NCI-H1105 (cell line): ENCODE results near the gene SAMHD1.
"Not testable (repeated sequence)": the region's sequence is repeated elsewhere in the genome, so short reads cannot be mapped to it uniquely, and the experiment has no call there.

Experiments
- DNase-seq: peaks from one replicate; lab custom pipeline; 2025; lab: John Stamatoyannopoulos, UW

The SAMHD1 gene

DNA sequence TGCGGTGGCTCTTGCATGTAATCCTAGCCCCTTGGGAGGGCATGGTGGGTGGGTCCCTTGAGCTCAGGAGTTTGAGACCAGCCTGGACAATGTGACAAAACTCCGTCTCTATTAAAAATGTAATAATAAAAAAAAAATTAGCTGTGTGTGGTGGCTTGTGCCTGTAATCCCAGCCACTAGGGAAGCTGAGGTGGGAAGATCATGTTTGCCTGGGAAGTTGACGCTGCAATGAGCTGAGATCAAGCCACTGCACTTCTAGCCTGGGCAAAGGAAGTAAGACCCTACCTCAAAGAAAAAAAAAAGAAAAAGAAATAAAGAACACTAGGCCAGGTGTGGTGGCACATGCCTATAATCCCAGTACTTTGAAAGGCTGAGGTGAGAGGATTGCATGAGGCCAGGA is 4.5 kb upstream of the SAMHD1 start:
- DNase-seq, result no peak

DNA sequence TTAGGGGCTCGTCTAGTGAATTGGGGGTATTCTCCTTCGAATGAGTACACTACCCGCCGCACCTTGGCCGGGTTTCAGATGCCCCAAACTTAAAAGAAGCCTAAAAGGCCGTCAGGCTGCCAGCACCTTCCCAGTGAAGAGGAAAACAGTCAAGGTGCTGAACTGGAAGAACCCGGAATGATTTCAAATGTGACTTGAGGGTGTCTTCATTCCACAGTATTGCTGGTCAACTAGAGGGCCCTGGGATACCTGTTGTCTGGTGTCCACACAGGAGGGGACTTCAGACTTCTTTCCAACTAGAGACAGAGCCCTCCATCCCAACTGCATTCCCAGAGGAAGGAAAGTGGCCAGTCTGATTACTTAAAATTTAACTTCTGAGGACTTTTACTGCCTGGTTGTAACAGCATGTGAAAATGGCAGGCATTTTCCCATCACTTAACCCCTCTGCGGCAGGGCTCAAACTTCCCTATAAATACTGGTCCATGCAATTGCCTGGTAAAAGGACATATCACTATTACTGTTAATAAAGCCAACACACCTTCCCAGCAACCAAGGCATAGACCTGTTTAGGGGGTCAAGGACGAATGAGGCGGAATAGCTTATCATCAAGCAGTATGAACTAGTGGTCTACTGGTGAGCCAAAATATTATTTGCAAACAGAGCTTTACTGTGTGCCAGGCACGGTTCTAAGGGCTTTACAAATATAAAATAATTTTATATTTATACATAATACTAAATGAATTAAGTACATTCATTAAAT is 651 bp upstream of the SAMHD1 start:
- DNase-seq, result no peak

DNA sequence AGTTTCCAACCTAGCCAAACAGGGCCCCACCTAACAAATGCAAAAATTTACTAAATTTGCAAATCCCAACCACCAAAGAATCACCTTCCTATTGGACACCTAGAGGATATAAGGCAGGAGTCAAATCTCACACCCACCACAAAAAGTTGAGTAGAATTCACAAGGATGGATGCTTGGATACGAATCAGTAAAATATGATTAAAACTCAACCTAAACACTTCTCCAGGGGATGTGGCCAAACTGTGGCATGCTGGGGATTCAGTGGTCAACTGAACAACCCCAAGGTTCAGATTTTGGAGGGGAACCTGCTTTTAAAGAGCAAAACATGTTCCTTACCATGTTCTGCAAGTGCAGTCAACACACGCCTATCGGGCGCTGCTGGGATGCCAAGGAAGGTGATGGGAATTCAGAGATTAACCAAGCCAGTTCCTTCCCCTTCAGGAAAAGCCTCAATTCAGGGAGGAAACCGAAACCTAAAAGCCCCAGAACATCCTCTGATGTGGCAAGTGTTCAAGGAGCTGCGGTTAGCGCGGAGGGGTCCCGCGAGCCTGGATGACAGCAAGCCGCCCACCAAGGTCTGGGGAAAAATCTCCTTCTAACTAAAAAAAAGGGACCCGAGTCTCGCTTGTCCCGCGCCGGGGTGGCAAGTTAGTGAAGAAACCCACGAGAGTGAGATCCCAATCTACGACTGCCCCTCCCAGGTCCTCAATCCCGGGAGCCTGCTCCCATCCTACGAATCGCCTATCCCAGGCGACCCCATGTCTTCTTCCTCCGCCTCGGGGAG is 902 bp downstream of the SAMHD1 start:
- DNase-seq, result no peak

DNA sequence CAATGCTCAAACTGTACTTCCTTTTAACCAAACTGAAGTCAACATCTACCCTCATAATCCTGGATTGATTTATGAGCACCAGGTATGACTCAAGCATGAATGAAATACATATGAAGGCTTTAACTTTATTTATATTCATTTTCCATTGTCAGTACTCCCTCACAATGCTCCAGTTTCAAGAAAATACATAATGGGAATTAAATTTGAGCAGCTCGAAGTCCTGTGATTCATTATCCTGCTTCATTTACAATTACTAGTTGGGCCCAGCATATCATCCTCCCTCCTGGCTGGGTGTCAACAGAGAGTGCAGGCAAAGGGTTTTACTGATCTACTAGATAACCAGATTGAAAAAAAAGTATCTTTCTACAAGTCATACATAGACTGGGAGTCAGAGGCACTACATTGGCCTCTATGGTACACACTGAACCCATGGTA is 10.1 kb downstream of the SAMHD1 start:
- DNase-seq, result no peak

DNA sequence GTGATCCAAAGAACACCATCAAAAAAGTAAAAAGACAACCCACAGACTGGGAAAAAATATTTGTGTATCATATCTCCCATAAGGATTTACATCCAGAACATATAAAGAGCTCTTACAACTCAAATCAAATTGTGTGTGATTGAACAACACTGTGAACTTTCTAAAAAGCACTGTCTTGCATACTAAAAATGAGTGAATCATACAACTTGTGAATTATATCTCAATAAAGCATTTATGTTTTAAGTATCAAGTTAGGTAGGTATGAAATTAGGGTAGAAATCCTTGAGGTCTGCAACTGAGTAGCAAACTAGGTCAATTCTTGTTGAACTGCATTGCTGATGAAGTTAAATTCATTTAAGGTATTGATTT is 14.1 kb downstream of the SAMHD1 start:
- DNase-seq, result no peak

DNA sequence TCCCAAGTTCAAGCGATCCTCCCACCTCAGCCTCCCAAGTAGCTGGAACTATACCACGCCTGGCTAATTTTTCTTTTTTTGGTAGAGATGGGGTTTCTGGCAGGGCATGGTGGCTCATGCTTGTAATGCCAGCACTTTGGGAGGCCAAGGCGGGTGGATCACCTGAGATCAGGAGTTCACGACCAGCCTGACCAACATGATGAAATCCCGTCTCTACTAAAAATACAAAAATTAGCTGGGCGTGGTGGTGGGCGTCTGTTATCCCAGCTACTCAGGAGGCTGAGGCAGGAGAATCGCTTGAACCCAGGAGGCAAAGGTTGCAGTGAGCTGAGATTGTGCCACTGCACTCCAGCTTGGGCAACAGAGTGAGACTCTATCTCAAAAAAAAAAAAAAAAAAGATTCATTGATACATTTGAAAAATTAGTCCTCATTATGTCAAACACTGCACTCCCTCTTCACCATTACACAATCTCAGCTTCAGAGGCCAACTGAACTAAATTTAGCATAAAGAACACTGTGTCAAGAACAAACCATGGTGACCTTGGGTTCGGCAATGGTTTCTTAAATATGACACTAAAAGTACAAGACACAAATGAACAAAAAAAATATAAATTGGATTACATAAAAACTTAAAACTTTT is 14.6 kb downstream of the SAMHD1 start:
- not testable (repeated sequence) for DNase-seq

DNA sequence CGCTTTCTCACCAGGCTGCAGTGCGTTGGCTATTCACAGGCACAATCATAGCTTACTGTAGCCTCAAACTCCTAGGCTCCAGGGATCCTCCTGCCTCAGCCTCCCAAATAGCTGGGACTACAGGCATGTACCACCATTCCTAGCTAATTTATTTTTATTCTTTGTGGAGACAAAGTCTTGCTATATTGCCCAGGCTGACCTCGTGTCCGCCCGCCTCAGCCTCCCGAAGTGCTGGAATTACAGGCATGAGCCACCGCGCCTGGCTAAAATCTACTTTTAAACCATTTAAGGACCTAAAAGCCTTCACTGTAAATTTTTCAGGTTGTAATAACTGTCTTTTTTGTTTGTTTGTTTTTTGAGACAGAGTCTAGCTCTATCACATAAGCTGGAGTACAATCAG is 15.2 kb downstream of the SAMHD1 start:
- DNase-seq, result no peak

DNA sequence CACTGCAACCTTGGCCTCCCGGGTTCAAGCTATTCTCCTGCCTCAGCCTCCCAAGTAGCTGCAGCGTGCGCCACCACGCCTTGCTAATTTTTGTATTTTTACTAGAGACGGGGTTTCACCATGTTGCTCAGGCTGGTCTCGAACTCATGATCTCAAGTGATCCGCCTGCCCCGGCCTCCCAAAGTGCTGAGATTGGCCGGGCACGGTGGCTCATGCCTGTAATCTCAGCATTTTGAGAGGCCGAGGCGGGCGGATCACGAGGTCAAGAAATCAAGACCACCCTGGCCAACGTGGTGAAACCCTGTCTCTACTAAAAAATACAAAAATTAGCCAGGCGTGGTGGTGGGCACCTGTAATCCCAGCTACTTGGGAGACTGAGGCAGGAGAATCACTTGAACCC is 17.9 kb downstream of the SAMHD1 start:
- DNase-seq, result not testable (repeated sequence)

DNA sequence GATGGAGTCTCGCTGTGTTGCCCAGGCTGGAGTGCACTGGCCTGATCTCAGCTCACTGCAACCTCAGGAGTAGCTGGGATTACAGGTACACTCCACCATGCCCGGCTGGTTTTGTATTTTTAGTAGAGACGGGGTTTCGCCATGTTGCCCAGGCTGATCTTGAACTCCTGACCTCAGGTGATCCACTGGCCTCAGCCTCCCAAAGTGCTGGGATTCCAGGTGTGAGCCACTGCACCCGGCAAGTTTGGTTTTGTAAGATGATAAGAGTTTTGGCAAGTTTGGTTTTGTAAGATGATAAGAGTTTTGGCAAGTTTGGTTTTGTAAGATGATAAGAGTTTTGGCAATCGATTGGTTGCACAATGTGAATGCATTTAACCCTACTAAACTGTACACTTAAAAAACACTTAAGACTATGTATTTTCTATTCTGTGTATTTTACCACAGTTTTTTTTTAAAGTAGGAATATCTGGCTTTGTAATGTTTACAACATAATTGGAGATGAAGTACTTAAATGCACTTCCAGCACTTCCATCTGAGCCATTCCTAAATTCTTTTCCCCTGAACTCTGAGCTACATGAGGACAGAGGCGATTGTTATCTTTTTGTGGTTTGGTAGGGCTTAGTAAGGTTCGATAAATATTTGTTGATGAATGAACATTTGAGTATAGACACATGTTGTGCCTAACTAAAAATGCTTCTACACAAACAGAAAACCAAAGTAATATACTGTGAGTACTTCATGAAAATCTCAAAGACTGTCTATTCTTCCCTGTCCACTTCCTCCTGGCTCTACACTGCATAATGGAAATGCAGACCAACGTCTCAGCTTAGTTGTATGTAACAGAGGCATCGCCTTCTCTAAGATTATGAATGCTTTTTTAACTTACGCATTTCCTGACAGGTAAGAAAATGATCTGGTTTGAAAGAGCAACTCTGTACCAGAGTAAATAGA is 18.8 kb downstream of the SAMHD1 start:
- no peak for DNase-seq

DNA sequence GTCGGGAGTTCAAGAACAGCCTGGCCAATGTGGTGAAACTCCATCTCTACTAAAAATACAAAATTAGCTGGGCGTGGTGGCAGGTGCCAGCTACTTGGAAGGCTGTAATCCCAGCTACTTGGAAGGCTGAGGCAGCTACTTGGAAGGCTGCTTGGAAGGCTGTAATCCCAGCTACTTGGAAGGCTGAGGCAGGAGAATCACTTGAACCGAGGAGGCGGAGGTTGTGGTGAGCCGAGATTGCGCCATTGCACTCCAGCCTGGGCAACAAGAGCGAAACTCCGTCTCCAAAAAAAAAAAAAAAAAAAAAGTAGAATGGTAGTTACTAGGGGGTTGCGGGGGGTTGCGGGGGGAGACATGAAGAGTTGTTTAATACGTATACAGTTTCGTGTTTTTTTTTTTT is 19.4 kb downstream of the SAMHD1 start:
- DNase-seq, result not testable (repeated sequence)

DNA sequence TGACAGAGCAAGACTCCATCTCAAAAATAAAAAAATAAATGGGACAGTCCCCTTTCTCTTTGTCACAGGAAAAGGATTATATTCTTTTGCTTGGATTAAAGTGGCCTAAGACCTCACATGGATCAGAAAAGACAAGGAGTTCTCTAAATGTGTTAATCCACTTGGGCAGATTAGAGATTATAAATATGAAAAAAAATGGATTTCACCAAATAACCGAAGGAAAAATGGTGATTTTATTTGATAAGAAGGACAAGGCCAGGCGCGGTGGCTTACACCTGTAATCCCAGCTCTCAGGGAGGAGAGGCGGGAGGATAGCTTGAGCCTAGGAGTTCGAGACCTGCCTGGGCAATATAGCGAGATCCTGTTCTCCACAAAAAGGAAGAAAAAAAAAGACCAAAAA is 21.8 kb downstream of the SAMHD1 start:
- no peak for DNase-seq

DNA sequence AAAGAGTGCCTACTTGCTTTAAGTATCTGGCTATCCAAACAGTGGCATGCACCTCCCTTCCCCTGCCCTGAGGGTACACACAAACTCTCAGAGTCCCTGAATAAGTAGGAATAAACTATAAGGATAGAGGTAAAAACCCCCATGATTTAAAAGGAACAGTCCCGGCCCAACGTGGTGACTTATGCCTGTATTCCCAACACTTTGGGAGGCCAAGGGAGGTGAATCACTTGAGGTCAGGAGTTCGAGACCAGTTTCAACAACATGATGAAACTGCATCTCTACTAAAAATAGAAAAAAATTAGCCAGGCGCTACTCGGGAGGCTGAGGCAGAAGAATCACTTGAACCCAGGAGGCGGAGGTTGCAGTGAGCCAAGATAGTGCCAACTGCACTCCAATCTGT is 22.2 kb downstream of the SAMHD1 start:
- DNase-seq, result no peak

DNA sequence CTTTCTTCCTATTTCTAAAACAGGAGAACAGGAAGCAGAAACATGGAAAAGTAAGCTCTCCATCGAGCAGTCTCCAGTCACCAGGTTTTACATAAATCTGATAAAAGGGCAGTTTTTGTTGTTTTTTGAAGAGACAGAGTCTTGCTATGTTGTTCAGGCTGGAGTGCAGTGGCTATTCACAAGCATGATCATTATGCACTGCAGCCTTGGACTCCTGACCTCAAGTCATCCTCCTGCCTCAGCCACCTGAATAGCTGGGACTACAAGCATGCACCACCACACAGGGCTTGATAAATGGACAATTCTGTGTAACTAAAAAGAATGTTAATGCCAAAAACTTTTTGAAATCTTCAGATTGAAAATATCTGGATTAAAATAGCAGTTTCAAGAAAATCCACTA is 23.8 kb downstream of the SAMHD1 start:
- DNase-seq, result no peak

DNA sequence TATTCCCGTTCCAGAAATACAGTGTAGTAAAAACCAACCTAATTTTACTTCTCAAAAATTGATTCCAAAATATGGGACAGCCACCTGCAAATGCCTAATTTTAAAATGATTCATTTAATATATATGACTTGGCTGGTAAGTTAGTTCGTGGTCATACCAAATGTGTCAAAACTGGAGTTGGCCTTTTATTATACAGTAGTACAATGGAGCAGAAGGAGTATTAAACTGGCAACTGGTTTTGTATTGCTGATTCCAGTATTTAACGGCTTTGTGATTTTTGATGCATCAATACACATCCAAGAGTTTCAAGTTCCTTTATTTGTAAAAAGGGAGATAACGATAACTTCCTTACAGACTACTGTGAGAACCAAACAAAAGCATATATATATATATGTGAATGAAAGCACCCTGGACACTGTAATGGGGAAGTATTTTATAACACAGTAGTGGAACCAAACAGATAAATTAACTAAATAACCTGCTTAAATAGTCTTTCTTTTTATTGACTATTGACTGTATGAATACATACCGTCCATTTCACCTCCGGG is 24.8 kb downstream of the SAMHD1 start:
- DNase-seq, result no peak

DNA sequence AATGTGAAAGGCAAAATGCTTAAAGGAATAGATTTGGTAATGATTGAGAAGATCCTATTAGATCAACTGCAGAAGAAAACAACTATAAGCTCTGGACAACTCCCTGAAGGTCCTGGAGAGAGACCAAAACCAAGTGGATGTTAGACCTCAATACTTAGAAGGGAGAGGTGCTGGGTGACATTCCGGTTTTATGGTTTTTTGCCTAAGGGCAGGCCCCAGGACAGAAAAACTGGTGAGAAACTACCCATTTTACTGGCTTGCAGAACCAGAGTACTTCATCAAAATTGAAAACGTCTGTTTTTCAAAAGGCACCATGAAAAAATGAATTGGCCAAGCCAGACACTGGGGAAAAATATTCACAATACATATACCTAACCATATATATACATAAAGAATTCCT is 26.3 kb downstream of the SAMHD1 start:
- DNase-seq, result no peak

DNA sequence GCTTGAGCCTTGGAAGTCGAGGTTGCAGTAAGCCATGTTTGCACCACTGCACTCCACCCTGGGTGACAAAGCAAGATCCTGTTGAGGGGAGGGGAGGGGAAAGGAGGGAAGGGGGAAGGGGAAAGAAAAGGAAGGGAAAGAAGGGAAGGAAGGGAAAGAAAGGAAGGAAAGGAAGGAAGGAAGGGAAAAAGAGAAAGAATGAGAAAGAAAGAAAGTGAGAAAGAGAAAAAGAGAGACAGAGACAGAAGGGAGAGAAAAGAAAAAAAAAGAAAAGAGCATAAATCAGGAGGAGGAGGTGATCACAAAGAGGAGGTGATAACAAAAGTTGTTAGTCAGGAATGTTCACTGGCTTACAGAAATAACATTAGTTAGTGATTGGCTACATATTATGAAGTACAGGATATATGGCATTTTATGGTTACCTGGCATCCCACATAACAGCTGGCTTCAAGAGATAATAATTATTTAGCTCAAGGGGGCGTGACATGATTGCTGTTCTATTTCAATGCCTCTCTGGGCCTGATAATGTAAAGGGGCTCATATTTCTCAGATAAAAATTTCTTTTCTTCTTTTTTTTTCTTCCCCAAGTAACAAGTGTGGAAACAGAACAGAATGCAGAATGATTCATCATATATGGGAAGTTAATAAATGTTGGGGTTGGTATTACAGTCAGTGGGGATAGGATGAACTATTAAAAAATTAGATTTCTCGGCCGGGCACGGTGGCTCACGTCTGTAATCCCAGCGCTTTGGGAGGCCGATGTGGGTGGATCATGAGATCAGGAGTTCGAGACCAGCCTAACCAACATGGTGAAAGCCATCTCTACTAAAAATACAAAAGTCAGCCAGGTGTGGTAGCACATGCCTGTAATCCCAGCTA is 27.1 kb downstream of the SAMHD1 start:
- no peak for DNase-seq

DNA sequence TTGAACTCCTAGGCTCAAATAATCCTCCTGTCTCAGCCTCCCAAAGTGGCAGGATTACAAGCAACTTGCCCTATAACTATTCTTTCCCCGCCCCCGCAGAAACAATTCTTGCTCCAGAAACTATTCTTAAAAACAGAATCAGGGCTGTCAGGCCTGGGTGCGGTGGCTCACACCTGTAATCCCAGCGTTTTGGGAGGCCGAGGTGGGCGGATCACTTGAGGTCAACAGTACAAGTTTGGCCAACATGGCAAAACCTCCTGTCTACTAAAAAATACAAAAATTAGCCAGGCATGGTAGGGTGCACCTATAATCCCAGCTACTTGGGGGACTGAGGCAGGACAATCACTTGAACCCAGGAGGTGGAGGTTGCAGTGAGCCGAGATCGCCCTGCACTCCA is 31.2 kb downstream of the SAMHD1 start:
- DNase-seq, result no peak

DNA sequence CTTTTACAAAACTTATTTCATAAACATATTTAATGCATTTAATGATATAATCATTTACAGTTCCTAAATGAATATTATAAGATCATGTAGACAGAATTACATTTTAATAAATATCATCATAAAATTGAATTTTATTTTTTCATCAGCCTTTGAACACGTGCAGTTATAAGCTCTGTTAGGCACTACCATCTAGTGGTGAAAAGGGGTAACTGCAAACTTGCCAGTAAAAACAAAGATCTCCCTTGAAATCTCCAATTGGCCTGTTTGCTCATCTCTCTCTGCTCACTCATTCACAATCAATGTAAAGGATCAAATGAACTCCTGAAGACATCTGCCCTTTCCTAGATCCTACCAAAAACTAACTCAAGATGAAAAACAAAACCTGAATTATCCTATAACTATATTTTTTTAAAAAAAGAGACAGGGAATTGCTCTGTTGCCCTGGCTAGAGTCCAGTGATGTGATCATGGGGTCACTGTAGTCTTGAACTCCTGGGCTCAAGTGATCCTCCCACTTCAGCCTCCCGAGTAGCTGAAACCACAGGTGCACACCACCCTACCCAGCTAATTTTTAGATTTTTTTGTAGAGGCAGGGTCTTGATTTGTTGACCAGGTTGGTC is 31.7 kb downstream of the SAMHD1 start:
- DNase-seq, result peak; percentile 26

DNA sequence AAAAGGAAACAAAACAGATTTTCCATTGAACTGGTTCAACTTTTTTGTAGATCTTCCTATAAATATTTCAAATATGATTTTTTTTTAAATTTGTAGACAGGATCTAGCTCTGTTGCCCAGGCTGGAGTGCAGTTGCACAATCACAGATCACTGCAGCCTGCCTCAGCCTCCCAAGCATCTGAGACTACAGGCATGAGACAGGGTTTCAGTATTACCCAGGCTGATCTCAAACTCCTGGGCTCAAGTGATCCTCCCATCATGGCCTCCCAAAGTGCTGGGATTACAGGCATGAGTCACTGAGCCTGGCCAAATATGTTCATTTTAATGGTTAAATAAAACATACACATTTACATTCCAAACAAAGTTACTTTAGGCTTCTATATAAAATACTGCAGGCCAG is 33.6 kb downstream of the SAMHD1 start:
- no peak for DNase-seq

DNA sequence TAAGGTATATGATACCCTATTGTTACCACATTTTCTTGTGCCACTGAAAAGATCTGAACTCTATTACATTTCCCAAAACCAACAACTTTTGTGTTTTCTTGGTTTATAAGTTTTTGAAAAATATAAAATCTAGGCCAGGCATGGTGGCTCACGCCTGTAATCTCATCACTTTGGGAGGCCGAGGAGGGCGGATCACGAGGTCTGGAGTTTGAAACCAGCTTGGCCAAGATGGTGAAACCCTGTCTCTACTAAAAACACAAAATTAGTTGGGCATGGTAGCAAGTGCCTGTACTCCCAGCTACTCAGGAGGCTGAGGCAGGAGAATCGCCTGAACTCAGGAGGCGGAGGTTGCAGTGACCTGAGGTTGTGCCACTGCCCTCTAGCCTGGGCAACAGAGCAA is 34.3 kb downstream of the SAMHD1 start:
- no peak for DNase-seq
